Activated CD4-positive, CD25-positive, alpha-beta regulatory T cell (primary cell): ENCODE data around the gene ANKS1A.
"Not testable (repeated sequence)": the region's sequence is repeated elsewhere in the genome, so short reads cannot be mapped to it uniquely, and the experiment has no call there.

ENCODE experiments used
- DNase-seq, 4 experiments: peaks; one replicate each; lab custom pipeline; 2025; lab: John Stamatoyannopoulos, UW

The ANKS1A gene

GRCh38 chr6:35107761-35108160, 218.7 kb downstream of the ANKS1A start:
- not testable (repeated sequence) for DNase-seq

GRCh38 chr6:35108309-35108885, 219.3 kb downstream of the ANKS1A start:
- no peak for DNase-seq

- no peak for DNase-seq
Measured at GRCh38 chr6:35120746-35121145, 231.7 kb downstream of the ANKS1A start.

GRCh38 chr6:35124356-35124755, 235.3 kb downstream of the ANKS1A start:
- no peak for DNase-seq

- no peak for DNase-seq
Measured at GRCh38 chr6:35128042-35128441, 239.0 kb downstream of the ANKS1A start.

- DNase-seq, result no peak
Measured at GRCh38 chr6:35128496-35128895, 239.4 kb downstream of the ANKS1A start.

- DNase-seq, result no peak
Measured at GRCh38 chr6:35136185-35136584, 247.1 kb downstream of the ANKS1A start.

GRCh38 chr6:35138191-35138590, 249.1 kb downstream of the ANKS1A start:
- not testable (repeated sequence) for DNase-seq

- DNase-seq, result no peak
Measured at GRCh38 chr6:35139470-35139869, 250.4 kb downstream of the ANKS1A start.

GRCh38 chr6:35139924-35140638, 251.0 kb downstream of the ANKS1A start:
- DNase-seq, result no peak

GRCh38 chr6:35140639-35141006, 251.6 kb downstream of the ANKS1A start:
- DNase-seq, result no peak
